Stomach (tissue), 4 donors: ENCODE results near the gene KCNK3.

Source experiments
- EP300 ChIP-seq: sonication (generic); formaldehyde crosslinking; IDR thresholded peaks from one replicate; pipeline ENCODE4 v1.6.1; 2017; ENCODE audit warnings: antibody characterized with exemption
- POLR2A ChIP-seq, 4 donors: fragments of 450-650 bp; IDR thresholded peaks; one replicate each; pipeline ENCODE4 v1.6.1; 2016; ENCODE audit warnings: antibody characterized with exemption in 4 of 4, control low read depth in 2 of 4, mild to moderate bottlenecking in 1 of 4, moderate library complexity in 1 of 4
- POLR2AphosphoS5 ChIP-seq, 3 donors: sonication (generic); formaldehyde crosslinking; IDR thresholded peaks; one replicate each; pipeline ENCODE4 v1.6.1; 2016; ENCODE audit warnings: antibody characterized with exemption in 3 of 3
- TF ChIP-seq, protein P1 (sequence below), 7 experiments: fragments of 450-650 bp in 4 of 7; fragments of 200-600 bp in 3 of 7; sonication (generic) in 3 of 7; IDR thresholded peaks; one replicate each; pipeline ENCODE4 v1.5.1; 2016 to 2019; ENCODE audit warnings: antibody characterized with exemption in 7 of 7, control low read depth in 2 of 7, mild to moderate bottlenecking in 1 of 7

DNA sequence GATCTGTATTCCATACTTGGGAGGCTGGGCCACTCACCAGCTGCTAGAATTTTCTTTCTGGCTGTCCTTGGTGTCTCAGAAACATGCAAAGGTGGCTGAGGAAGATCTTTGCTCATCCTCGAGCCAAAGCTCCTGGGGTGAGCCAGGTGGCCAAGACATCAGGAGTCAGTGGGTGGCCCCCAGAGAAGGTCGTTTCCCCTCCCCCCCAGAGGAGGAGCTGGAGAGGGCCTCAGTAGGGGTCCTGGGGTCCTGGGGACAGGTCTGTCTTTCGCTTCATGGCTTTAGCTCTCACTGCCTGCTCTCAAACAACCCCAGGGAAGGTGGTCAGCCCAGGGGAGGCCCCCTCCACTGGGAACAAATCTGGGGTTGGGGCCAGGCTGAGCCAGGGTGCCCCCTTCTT, 13.6 kb downstream of the KCNK3 start:
- TF ChIP-seq EP300 (no peak), POLR2A (IDR thresholded peaks at IDR 0.05) (no peak), POLR2AphosphoS5 (IDR thresholded peaks at IDR 0.05) (no peak)
- TF ChIP-seq, protein P1, sequence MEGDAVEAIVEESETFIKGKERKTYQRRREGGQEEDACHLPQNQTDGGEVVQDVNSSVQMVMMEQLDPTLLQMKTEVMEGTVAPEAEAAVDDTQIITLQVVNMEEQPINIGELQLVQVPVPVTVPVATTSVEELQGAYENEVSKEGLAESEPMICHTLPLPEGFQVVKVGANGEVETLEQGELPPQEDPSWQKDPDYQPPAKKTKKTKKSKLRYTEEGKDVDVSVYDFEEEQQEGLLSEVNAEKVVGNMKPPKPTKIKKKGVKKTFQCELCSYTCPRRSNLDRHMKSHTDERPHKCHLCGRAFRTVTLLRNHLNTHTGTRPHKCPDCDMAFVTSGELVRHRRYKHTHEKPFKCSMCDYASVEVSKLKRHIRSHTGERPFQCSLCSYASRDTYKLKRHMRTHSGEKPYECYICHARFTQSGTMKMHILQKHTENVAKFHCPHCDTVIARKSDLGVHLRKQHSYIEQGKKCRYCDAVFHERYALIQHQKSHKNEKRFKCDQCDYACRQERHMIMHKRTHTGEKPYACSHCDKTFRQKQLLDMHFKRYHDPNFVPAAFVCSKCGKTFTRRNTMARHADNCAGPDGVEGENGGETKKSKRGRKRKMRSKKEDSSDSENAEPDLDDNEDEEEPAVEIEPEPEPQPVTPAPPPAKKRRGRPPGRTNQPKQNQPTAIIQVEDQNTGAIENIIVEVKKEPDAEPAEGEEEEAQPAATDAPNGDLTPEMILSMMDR (IDR thresholded peaks at IDR 0.05): no peak
